Psoas muscle (tissue), 8 donors: ENCODE measurements around the gene NLN. TPM values are rescaled to one million over a fixed set of nuclear protein-coding genes. Genes with fewer than 3 reads are reported as not detected.
A peak's percentile ranks its signal among the peaks of the same experiment; 100 is the strongest.

ENCODE experiments used
- ATAC-seq, 4 donors: fragments of 200-7000 bp; cut with Tn5 transposase; one replicate each; pipeline ENCODE4 v1.9.1; 2020; ENCODE audit warnings: moderate library complexity in 3 of 4, mild to moderate bottlenecking in 2 of 4
- DNase-seq, 2 donors: peaks; one replicate each; pipeline ENCODE4 v3.0.0-alpha.2; 2020
- H3K27ac ChIP-seq: fragments of 200-600 bp; one replicate; pipeline ENCODE4 v1.8.0; 2022
- H3K27me3 ChIP-seq, 3 donors: fragments of 200-600 bp in 1 of 3; one replicate each; pipeline versions ENCODE4 v1.6.1 to v1.8.0; 2013 to 2022; ENCODE audit warnings: low read length in 2 of 3, mild to moderate bottlenecking in 2 of 3, moderate library complexity in 1 of 3; ENCODE audit not compliant: insufficient read depth in 3 of 3
- H3K36me3 ChIP-seq, 2 donors: fragments of 200-600 bp in 1 of 2; one replicate each; pipeline versions ENCODE4 v1.6.1 to v1.8.0; 2013 to 2022; ENCODE audit warnings: low read depth in 1 of 2, mild to moderate bottlenecking in 1 of 2, moderate library complexity in 1 of 2; ENCODE audit not compliant: insufficient read depth in 1 of 2
- H3K4me1 ChIP-seq: fragments of 200-600 bp; one replicate; pipeline ENCODE4 v1.8.0; 2022
- H3K4me3 ChIP-seq: fragments of 200-600 bp; one replicate; pipeline ENCODE4 v1.8.0; 2022; ENCODE audit warnings: mild to moderate bottlenecking
- H3K9me3 ChIP-seq: fragments of 200-600 bp; one replicate; pipeline ENCODE4 v1.8.0; 2022
- WGBS, 3 donors: extraction: QIAGEN DNeasy Blood & Tissue Kit; methylation state at CpG; one replicate each; pipeline versions ENCODE4 v1.1.6 to v1.1.7; 2013; 5-methylcytosine and 5-hydroxymethylcytosine counted together
- intact Hi-C, 2 donors: fragments of 100-400 bp; cut with DNase I; formaldehyde crosslinking; loops; one replicate each; pipeline versions ENCODE4 v1.11.0 to v1.14.2; 2022
- polyA plus RNA-seq, 3 donors: library from polyadenylated mRNA; stranded (reverse); fragments of 200-250 nt; gene quantifications; one replicate each; pipeline ENCODE4 v1.2.3, GENCODE V29; 2013
- total RNA-seq, 4 donors: library from RNA; stranded (reverse); fragmentation: NEBNext Ultra II Directional in 2 of 4; extraction: Animal tissue kit (Norgen Biotek cat#: 25700) in 2 of 4; gene quantifications; one replicate each; pipeline versions ENCODE4 v1.2.1 to v1.2.4, GENCODE V29; 2021 to 2023
- TF ChIP-seq, protein P1 (sequence below): fragments of 200-600 bp; IDR thresholded peaks from one replicate; pipeline ENCODE4 v1.8.0; 2022; ENCODE audit warnings: antibody characterized with exemption
- donor health status: healthy with polysubstance abuse.
- donor health status: DM: no; HTN: no; CAD: no; lungs with moderate emphysema.
- donor health status: Bipolar disorder and iron deficiency.
- donor health status: healthy.
- donor health status: DM: yes; HTN: yes; CAD: no.
- donor health status: DM: no; HTN: no; CAD: no.
- donor health status: DM: no; HTN: no; CAD: no.
- donor health status: DM: yes; HTN: yes; CAD: no.

The NLN gene
- total and polyA plus RNA-seq, 7 donors: 9.8 to 69.9 (median 31.4) TPM

DNA sequence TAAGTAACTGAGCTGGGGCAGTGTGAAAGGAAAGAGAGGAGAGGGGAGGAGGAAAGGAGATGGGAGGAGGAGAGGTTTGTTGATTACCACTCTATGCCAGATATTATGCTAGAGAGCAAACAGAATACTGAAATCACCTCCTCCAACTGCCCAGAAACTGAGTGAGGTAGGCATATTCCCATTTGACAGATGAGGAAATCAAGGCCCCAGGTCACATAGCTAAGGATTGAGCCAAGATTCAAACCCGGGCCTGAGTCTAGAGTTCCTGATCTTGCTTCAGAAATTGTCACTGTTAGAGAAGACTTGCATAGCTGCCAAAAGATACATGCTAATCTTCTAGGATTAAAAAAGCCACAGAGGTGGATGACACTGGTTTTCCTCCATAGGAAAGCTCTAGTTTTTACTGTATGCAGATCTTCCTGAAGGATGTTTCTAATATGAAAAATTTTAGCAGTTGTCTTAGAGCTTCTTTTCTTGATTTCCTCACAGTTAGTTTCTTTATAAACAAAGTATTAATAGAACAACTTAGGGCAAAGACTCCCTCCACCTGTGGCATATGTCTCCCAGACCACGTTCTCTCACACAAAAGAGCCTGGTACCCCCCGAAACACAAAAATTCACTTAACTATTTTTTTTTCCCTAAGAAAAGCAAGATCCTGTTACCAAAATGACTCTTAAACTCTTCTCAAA is 97.4 kb downstream of the NLN start:
- TF ChIP-seq, protein P1, sequence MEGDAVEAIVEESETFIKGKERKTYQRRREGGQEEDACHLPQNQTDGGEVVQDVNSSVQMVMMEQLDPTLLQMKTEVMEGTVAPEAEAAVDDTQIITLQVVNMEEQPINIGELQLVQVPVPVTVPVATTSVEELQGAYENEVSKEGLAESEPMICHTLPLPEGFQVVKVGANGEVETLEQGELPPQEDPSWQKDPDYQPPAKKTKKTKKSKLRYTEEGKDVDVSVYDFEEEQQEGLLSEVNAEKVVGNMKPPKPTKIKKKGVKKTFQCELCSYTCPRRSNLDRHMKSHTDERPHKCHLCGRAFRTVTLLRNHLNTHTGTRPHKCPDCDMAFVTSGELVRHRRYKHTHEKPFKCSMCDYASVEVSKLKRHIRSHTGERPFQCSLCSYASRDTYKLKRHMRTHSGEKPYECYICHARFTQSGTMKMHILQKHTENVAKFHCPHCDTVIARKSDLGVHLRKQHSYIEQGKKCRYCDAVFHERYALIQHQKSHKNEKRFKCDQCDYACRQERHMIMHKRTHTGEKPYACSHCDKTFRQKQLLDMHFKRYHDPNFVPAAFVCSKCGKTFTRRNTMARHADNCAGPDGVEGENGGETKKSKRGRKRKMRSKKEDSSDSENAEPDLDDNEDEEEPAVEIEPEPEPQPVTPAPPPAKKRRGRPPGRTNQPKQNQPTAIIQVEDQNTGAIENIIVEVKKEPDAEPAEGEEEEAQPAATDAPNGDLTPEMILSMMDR: no peak
- Histone ChIP-seq H3K36me3 (peaks cover 0 to 20% of the 10 kb centered on the region in 2 donors), H3K27ac (no peak overlapping the region), H3K4me1 (no peaks in the 10 kb centered on the region), H3K27me3 (no peaks in the 10 kb centered on the region), H3K4me3 (no peak overlapping the region), H3K9me3 (no peaks in the 10 kb centered on the region)
- no peak for ATAC-seq
- DNase-seq: no peak
- WGBS, 3 donors: 60 to 68% (median 62%) methylated on average over 3 of the region's 3 CpGs
- intact Hi-C loops: no loop called here

DNA sequence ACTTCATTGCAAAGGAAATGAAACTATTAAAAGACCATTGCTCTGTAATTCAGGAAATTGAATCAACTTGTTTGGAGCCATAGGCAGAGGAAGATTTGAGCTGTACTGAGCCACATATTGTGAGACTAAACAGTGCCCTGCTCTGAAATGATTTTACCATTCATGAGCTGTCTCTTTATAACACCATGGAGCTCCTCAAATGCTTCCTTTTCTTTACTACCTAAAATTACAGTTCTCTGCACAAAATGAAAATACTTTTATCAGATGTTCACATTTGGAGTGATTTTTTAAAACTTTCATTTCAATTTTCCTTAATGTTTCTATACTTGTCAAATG is 97.9 kb downstream of the NLN start:
- Histone ChIP-seq H3K27me3 (no peaks in the 10 kb centered on the region), H3K4me1 (no peaks in the 10 kb centered on the region), H3K9me3 (no peaks in the 10 kb centered on the region), H3K36me3 (peaks cover 0 to 20% of the 10 kb centered on the region in 2 donors), H3K4me3 (no peak overlapping the region), H3K27ac (no peak overlapping the region)
- DNase-seq (no peak), ATAC-seq (no peak)
- intact Hi-C loops: no loop called here
- TF ChIP-seq, protein P1: no peak

DNA sequence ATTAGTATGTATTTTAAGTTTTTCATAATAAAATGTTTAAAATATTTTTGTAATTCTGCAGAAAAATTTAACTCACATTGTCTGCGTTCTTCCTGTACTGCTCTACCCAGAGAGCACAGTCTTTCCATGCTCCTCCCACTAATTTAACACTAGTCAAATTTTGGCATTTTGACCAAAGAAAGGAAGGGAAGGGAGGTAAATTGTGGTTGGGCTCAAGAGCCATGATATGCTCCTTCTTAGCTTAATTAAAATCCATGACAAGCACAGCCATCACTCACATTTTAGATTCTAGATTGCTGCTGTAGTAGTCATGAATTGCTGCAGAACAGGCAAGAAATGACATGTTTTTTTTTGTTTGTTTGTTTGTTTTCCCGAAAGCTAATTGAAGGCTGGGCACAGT is 98.4 kb downstream of the NLN start:
- ATAC-seq (no peak), DNase-seq (no peak)
- peaks cover 0 to 20% of the 10 kb centered on the region in 2 donors for H3K36me3 ChIP-seq
- H3K27me3 ChIP-seq: no peaks in the 10 kb centered on the region
- 88 to 90% (median 89%) methylated on average over 2 of the region's 2 CpGs for WGBS, 3 donors
- no peak overlapping the region for H3K27ac ChIP-seq
- H3K4me1 ChIP-seq: no peaks in the 10 kb centered on the region
- no peaks in the 10 kb centered on the region for H3K9me3 ChIP-seq
- TF ChIP-seq, protein P1: no peak
- intact Hi-C loops: no loop called here
- H3K4me3 ChIP-seq: no peak overlapping the region

DNA sequence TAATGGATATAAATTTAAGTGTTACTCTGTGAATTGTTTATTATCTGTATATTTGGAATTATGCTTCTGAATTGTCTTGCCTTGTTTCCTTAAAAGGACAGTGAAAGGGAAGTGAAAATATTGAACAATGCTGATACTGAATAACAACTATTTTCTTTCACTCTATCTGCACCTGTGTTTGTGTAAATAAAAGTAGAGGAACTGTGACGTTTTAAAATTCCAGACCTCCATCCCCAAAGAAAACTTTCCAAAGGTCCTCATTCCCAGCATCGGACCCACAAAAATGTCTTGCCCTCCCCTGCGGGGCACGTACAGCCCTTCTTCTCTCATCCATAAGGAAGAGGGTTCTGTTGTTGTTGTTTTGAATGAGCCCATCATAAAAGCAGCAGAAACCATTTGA is 100.0 kb downstream of the NLN start:
- ATAC-seq (no peak), DNase-seq (no peak)
- intact Hi-C loops: no loop called here
- H3K27ac ChIP-seq: peak overlapping the region; percentile 2
- H3K36me3 ChIP-seq: peaks cover 0 to 13% of the 10 kb centered on the region in 2 donors
- H3K4me3 ChIP-seq: no peak overlapping the region
- no peaks in the 10 kb centered on the region for H3K4me1 ChIP-seq
- TF ChIP-seq, protein P1: no peak
- H3K9me3 ChIP-seq: no peaks in the 10 kb centered on the region
- no peaks in the 10 kb centered on the region for H3K27me3 ChIP-seq
- 75 to 84% (median 75%) methylated on average over 4 of the region's 4 CpGs for WGBS, 3 donors

DNA sequence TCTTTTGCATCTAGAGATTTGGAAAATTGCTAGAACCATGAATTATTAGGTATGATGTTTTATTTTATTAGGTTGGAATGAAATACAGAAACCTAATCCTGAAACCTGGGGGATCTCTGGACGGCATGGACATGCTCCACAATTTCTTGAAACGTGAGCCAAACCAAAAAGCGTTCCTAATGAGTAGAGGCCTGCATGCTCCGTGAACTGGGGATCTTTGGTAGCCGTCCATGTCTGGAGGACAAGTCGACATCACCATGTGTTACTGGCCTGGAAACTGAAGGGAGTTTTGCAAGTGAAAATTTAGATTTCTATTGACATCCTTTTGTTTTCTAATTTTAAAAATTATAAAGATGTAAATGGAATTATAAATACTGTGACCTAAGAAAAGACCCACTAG is 100.7 kb downstream of the NLN start:
- 24 to 37% (median 31%) methylated on average over 6 of the region's 6 CpGs for WGBS, 3 donors
- peak overlapping the region; percentile 2 for H3K27ac ChIP-seq

More for the DNA sequence above, 100.7 kb downstream of the NLN start:
- intact Hi-C loops: no loop called here
- DNase-seq (no peak), ATAC-seq (no peak)
- TF ChIP-seq, protein P1: no peak
- no peaks in the 10 kb centered on the region for H3K4me1 ChIP-seq
- H3K4me3 ChIP-seq: no peak overlapping the region
- no peaks in the 10 kb centered on the region for H3K27me3 ChIP-seq
- H3K36me3 ChIP-seq: peaks cover 0 to 5% of the 10 kb centered on the region in 2 donors
- H3K9me3 ChIP-seq: no peaks in the 10 kb centered on the region
